Osteocyte (in vitro differentiated cells): ENCODE results near the gene ATAD1. TPM values are rescaled to one million over a fixed set of nuclear protein-coding genes. Genes with fewer than 3 reads are reported as not detected.
A peak's percentile ranks its signal among the peaks of the same experiment; 100 is the strongest.
"Not testable (repeated sequence)": the region's sequence is repeated elsewhere in the genome, so short reads cannot be mapped to it uniquely, and the experiment has no call there.

Source experiments
- DNase-seq: peaks from one replicate; pipeline ENCODE4 v3.0.0; 2021; ENCODE audit warnings: mixed read lengths; ENCODE audit not compliant: unreplicated experiment; ENCODE audit errors: extremely low spot score
- H3K27ac Mint-ChIP-seq: one replicate; pipeline ENCODE4 v1.8.0; 2021; ENCODE audit warnings: mild to moderate bottlenecking, mixed read lengths; ENCODE audit not compliant: unreplicated experiment
- H3K27me3 Mint-ChIP-seq: one replicate; pipeline ENCODE4 v1.8.0; 2021; ENCODE audit warnings: mixed read lengths; ENCODE audit not compliant: unreplicated experiment
- H3K36me3 Mint-ChIP-seq: one replicate; pipeline ENCODE4 v1.8.0; 2021; ENCODE audit warnings: mixed read lengths; ENCODE audit not compliant: unreplicated experiment
- H3K4me1 Mint-ChIP-seq: one replicate; pipeline ENCODE4 v1.8.0; 2021; ENCODE audit warnings: mixed read lengths; ENCODE audit not compliant: unreplicated experiment
- H3K4me3 Mint-ChIP-seq: one replicate; pipeline ENCODE4 v1.8.0; 2021; ENCODE audit warnings: mild to moderate bottlenecking, moderate library complexity, mixed read lengths; ENCODE audit not compliant: unreplicated experiment
- H3K9me3 Mint-ChIP-seq: one replicate; pipeline ENCODE4 v1.8.0; 2021; ENCODE audit warnings: mixed read lengths; ENCODE audit not compliant: unreplicated experiment
- CTCF ChIP-seq: fragments of 200-600 bp; sonication (generic); IDR thresholded peaks from 2 replicates; pipeline ENCODE4 v1.5.0; 2021; ENCODE audit warnings: antibody characterized with exemption, mild to moderate bottlenecking, moderate library complexity
- total RNA-seq: library from RNA; stranded (reverse); gene quantifications from 2 replicates; pipeline ENCODE4 v1.2.1, GENCODE V29; 2021

ATAD1 gene
- total RNA-seq, 1 donor from 2014 or later: 63.2 TPM

DNA sequence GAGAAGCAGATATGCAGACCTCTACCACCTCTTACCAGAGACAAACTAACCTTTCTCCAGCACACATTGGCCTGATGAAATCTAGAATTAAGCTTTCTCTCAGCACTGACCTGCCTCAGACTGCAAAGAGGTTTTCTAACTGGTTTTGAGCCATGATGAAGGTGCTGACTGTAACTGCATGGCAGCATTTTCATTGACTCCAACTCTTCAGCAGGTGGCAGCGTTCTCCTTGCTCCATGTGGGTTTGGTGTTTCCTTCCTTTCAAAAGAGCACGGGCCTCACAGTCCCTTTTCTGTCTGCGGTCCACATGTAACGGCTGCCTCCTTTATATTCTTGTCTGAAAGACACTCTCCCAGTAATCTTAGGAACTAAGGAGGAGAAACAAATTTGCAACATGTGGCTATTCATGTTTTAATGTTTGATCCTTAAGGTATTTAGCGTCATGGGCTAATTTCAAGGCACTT is 32.7 kb upstream of the ATAD1 start:
- no peaks in the 10 kb centered on the region for H3K36me3 Mint-ChIP-seq
- H3K9me3 Mint-ChIP-seq: peaks cover 2% of the 10 kb centered on the region
- H3K4me3 Mint-ChIP-seq: no peak overlapping the region
- peak; percentile 75 for TF ChIP-seq CTCF
- H3K27ac Mint-ChIP-seq: no peak overlapping the region
- H3K4me1 Mint-ChIP-seq: no peaks in the 10 kb centered on the region
- no peak for DNase-seq
- H3K27me3 Mint-ChIP-seq: no peaks in the 10 kb centered on the region

DNA sequence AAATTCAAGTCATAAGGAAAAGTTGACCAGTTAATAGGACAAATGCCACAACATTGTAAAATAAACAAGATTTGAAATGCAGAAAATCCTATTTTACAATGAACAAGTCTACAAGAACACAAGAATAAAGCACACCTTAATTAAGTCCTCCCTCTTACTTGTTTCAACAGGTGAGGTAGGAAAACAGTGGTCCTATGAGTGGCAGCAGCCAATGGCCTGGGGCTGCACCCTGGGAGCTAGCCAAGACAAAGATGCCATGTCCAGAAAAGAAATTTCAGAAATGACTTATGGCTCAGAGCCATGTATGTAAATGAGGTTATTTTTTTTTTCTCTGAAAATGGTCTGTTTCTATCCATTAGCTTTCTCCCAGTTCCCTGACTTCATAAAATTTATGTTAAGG is 31.0 kb upstream of the ATAD1 start:
- DNase-seq: no peak
- TF ChIP-seq CTCF: no peak
- H3K4me1 Mint-ChIP-seq: no peaks in the 10 kb centered on the region
- no peaks in the 10 kb centered on the region for H3K36me3 Mint-ChIP-seq
- H3K9me3 Mint-ChIP-seq: no peaks in the 10 kb centered on the region
- no peaks in the 10 kb centered on the region for H3K27me3 Mint-ChIP-seq
- no peak overlapping the region for H3K27ac Mint-ChIP-seq
- no peak overlapping the region for H3K4me3 Mint-ChIP-seq

DNA sequence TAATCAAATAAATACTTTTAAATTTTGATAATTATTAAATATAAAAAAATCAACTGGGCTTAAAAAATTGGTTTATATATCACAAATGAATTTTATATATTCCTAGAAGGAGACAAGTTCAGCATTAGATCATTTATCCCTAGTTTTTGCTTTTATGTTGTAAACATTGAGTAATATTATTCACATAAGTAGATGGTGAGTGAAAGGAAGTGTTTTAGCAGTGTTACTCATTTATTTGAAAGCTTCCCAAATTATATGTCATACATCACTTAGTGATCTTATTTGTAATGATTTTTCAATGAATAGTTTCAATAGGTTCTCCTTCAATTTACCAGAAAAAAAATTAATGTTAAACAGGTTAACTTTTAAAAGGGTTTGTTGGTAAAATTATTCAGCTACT is 29.5 kb upstream of the ATAD1 start:
- TF ChIP-seq CTCF: no peak
- H3K4me1 Mint-ChIP-seq: peaks cover 5% of the 10 kb centered on the region
- H3K27me3 Mint-ChIP-seq: no peaks in the 10 kb centered on the region
- H3K9me3 Mint-ChIP-seq: no peaks in the 10 kb centered on the region
- H3K36me3 Mint-ChIP-seq: no peaks in the 10 kb centered on the region
- H3K27ac Mint-ChIP-seq: no peak overlapping the region
- H3K4me3 Mint-ChIP-seq: no peak overlapping the region
- no peak for DNase-seq

- H3K4me1 Mint-ChIP-seq, H3K9me3 Mint-ChIP-seq, H3K36me3 Mint-ChIP-seq, DNase-seq, H3K27me3 Mint-ChIP-seq, H3K4me3 Mint-ChIP-seq, H3K27ac Mint-ChIP-seq: not testable (repeated sequence)
Measured at GRCh38 chr10:87846711-87847110, 28.7 kb upstream of the ATAD1 start.

- Mint-ChIP-seq H3K4me3 (no peak overlapping the region), H3K27me3 (no peaks in the 10 kb centered on the region), H3K36me3 (no peaks in the 10 kb centered on the region), H3K27ac (no peak overlapping the region), H3K9me3 (no peaks in the 10 kb centered on the region), H3K4me1 (peaks cover 5% of the 10 kb centered on the region)
- no peak for TF ChIP-seq CTCF
- DNase-seq: no peak
Measured at GRCh38 chr10:87846023-87846422, 28.0 kb upstream of the ATAD1 start.

DNA sequence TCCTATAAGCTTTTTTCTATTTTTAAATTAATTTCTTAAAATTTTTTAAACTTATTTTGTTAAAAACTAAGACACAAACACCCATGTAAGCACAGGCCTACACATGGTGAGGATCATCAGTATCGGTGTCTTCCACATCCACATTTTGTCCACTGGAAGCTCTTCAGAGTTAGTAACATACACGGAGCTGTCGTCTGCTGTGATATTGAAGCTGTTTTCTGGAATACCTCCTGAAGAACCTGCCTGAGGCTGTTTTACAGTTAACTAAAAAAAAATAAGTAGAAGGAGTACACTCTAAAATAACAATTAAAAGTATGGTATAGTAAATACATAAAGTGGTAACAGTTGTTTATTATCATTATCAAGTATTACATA is 27.6 kb upstream of the ATAD1 start:
- no peaks in the 10 kb centered on the region for H3K27me3 Mint-ChIP-seq
- H3K36me3 Mint-ChIP-seq: no peaks in the 10 kb centered on the region
- no peak for TF ChIP-seq CTCF
- DNase-seq: no peak
- peaks cover 5% of the 10 kb centered on the region for H3K4me1 Mint-ChIP-seq
- no peak overlapping the region for H3K4me3 Mint-ChIP-seq
- no peaks in the 10 kb centered on the region for H3K9me3 Mint-ChIP-seq
- no peak overlapping the region for H3K27ac Mint-ChIP-seq
